H1 (cell line): ENCODE measurements around the gene FOXN4.

Experiments
- ASH2L ChIP-seq: fragments of 200-600, 300-600 bp; sonication (generic); IDR thresholded peaks from one replicate; pipeline ENCODE4 v1.7.1; 2017; ENCODE audit warnings: low read length
- BCL11A ChIP-seq, 2 experiments: IDR thresholded peaks; one replicate each; pipeline ENCODE4 v1.6.1; 2011; ENCODE audit warnings: low read depth in 2 of 2, low read length in 2 of 2, mild to moderate bottlenecking in 2 of 2
- CTCF ChIP-seq, 3 experiments: IDR thresholded peaks; 1 replicate in 2 of 3; 2 replicates in 1 of 3; pipeline versions ENCODE4 v1.5.1 to v1.6.1; 2011; ENCODE audit warnings: low read length in 3 of 3, mild to moderate bottlenecking in 3 of 3, inconsistent platforms in 2 of 3, low read depth in 1 of 3, moderate library complexity in 1 of 3; ENCODE audit not compliant: insufficient read depth in 1 of 3; ENCODE audit errors: control extremely low read depth in 1 of 3
- EP300 ChIP-seq, 2 experiments: IDR thresholded peaks; 1 replicate in 1 of 2; 2 replicates in 1 of 2; pipeline ENCODE4 v1.6.1; 2011 to 2012; ENCODE audit warnings: low read depth in 2 of 2, low read length in 2 of 2, mild to moderate bottlenecking in 2 of 2, borderline replicate concordance in 1 of 2, inconsistent platforms in 1 of 2, moderate library complexity in 1 of 2
- EZH2 ChIP-seq: fragments of 200-600 bp; sonication (generic); IDR thresholded peaks from 2 replicates; pipeline ENCODE4 v1.7.1; 2012; ENCODE audit warnings: low read depth, mild to moderate bottlenecking, moderate library complexity, low read length, inconsistent platforms; ENCODE audit not compliant: severe bottlenecking
- GTF2F1 ChIP-seq: IDR thresholded peaks from 2 replicates; pipeline ENCODE4 v1.6.1; 2012; ENCODE audit warnings: low read depth, low read length, improper control_type of control experiment, borderline replicate concordance
- JUND ChIP-seq: IDR thresholded peaks from 2 replicates; pipeline ENCODE4 v1.6.1; 2011; ENCODE audit warnings: mild to moderate bottlenecking, improper control_type of control experiment, low read length
- POLR2A ChIP-seq, 2 experiments: IDR thresholded peaks; 1 replicate in 1 of 2; 2 replicates in 1 of 2; pipeline ENCODE4 v1.6.1; 2011; ENCODE audit warnings: low read depth in 2 of 2, low read length in 2 of 2, mild to moderate bottlenecking in 2 of 2; ENCODE audit errors: control extremely low read depth in 1 of 2
- RAD21 ChIP-seq, 2 experiments: IDR thresholded peaks in 1 of 2; conservative IDR thresholded peaks in 1 of 2; 2 replicates each; pipeline ENCODE4 v1.6.1; 2011; ENCODE audit warnings: low read depth in 2 of 2, low read length in 2 of 2, improper control_type of control experiment in 1 of 2, inconsistent platforms in 1 of 2, mild to moderate bottlenecking in 1 of 2, moderate library complexity in 1 of 2
- TAF1 ChIP-seq: IDR thresholded peaks from 2 replicates; pipeline ENCODE4 v1.6.1; 2011; ENCODE audit warnings: mild to moderate bottlenecking, low read depth, low read length
- USF2 ChIP-seq: IDR thresholded peaks from 2 replicates; pipeline ENCODE4 v1.6.1; 2011; ENCODE audit warnings: low read length, improper control_type of control experiment

GRCh38 chr12:109299849-109300248 is 9.2 kb downstream of the FOXN4 start:
- TF ChIP-seq CTCF (IDR thresholded peaks at IDR 0.05; ENCODE audit: control extremely low read depth in 1 of 3, insufficient read depth in 1 of 3, low read depth in 1 of 3, low read length in 3 of 3) (no peak), POLR2A (IDR thresholded peaks at IDR 0.05; ENCODE audit: control extremely low read depth in 1 of 2, low read depth in 2 of 2, low read length in 2 of 2) (no peak), ASH2L (no peak), EZH2 (no peak), BCL11A (IDR thresholded peaks at IDR 0.05; ENCODE audit: low read depth in 2 of 2, low read length in 2 of 2) (no peak), GTF2F1 (no peak), RAD21 (IDR thresholded peaks at IDR 0.05 in 1 of 2, conservative IDR thresholded peaks at IDR 0.05 in 1 of 2; ENCODE audit: low read depth in 2 of 2, low read length in 2 of 2) (no peak), USF2 (no peak), TAF1 (no peak), EP300 (IDR thresholded peaks at IDR 0.05; ENCODE audit: borderline replicate concordance in 1 of 2, low read depth in 2 of 2, low read length in 2 of 2) (no peak), JUND (no peak)
